Measurements from ENCODE around the gene APOBR.
"Not testable (repeated sequence)": the region's sequence is repeated elsewhere in the genome, so short reads cannot be mapped to it uniquely, and the experiment has no call there.

APOBR gene

DNA sequence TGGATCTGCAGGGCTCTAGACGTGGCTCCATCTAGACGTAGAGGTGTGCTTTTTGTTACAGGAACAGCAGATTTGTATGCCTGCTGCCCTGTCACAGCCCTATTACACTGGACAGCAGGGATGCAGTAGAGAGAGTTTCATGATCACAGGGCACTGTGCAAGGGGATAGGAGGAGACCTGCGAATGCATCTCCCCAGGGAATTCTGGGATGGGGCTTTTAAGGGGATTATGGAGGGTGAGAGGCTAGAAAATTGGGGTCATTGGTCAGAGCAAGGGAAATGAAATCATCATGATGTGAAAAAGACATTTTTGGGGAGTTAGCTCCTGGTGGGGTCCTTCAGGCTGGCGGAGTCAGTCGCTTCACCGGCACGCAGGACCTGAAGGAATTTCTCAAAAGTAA is 48.2 kb downstream of the APOBR start:
- no peaks in the 10 kb centered on the region for H3K4me1 ChIP-seq (ENCODE audit: insufficient read depth, low read length, severe bottlenecking)
- no peak overlapping the region for H3K27ac ChIP-seq (ENCODE audit: low read depth, low read length, poor library complexity, severe bottlenecking)
- TF ChIP-seq CTCF (IDR thresholded peaks at IDR 0.05; ENCODE audit: low read length) (no peak), EZH2 (IDR thresholded peaks at IDR 0.05; ENCODE audit: borderline replicate concordance, low read length) (no peak)
- no peaks in the 10 kb centered on the region for H3F3A ChIP-seq (ENCODE audit: insufficient read depth, low read length)
- no peaks in the 10 kb centered on the region for H3K9me3 ChIP-seq (ENCODE audit: low read length)
- H4K20me1 ChIP-seq (ENCODE audit: insufficient read depth, low read length), result no peaks in the 10 kb centered on the region
- H3K27me3 ChIP-seq (ENCODE audit: insufficient read depth, low read length), result peaks cover 7% of the 10 kb centered on the region; the same call in 1 of the 2 replicates
- H3K36me3 ChIP-seq (ENCODE audit: insufficient read depth, low read length), result no peaks in the 10 kb centered on the region
- H3K79me2 ChIP-seq (ENCODE audit: insufficient read depth, low read length), result no peaks in the 10 kb centered on the region
- H3K9me2 ChIP-seq (ENCODE audit: low read depth, low read length), result no peaks in the 10 kb centered on the region
- no peak overlapping the region for H3K9ac ChIP-seq (ENCODE audit: low read length)
- peak overlapping the region; percentile 20 for H3K4me3 ChIP-seq (ENCODE audit: low read depth, low read length, poor library complexity, severe bottlenecking)
- H2AFZ ChIP-seq (ENCODE audit: low read length), result no peak overlapping the region
- H3K4me2 ChIP-seq (ENCODE audit: low read length), result no peak overlapping the region

DNA sequence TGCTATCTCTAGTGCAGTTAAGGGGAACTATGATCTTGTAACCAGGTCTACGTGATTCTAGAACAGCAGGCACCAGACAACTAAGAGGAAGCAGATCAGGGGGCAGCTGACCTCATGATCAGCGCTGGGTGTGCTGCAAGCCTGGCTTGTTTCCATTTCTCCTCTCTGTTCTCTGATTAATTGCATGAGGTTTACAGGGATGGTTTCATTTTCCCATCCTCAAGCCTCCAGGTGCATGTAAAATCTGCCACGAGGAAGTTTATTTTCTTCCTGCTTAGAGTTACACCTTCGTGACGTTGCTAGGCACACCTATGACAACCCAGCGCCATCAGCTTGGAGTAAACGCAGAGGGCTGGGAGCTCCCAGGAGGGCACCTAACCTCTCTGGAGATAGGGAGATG is 48.6 kb downstream of the APOBR start:
- Histone ChIP-seq H3K27ac (ENCODE audit: low read depth, low read length, poor library complexity, severe bottlenecking) (no peak overlapping the region), H4K20me1 (ENCODE audit: insufficient read depth, low read length) (no peaks in the 10 kb centered on the region), H3K4me3 (ENCODE audit: low read depth, low read length, poor library complexity, severe bottlenecking) (peak overlapping the region; percentile 20), H3K9ac (ENCODE audit: low read length) (no peak overlapping the region), H3K79me2 (ENCODE audit: insufficient read depth, low read length) (no peaks in the 10 kb centered on the region), H3K36me3 (ENCODE audit: insufficient read depth, low read length) (no peaks in the 10 kb centered on the region), H3F3A (ENCODE audit: insufficient read depth, low read length) (no peaks in the 10 kb centered on the region), H3K9me3 (ENCODE audit: low read length) (no peaks in the 10 kb centered on the region), H3K9me2 (ENCODE audit: low read depth, low read length) (no peaks in the 10 kb centered on the region), H3K27me3 (ENCODE audit: insufficient read depth, low read length) (peaks cover 7% of the 10 kb centered on the region; the same call in 1 of the 2 replicates), H2AFZ (ENCODE audit: low read length) (no peak overlapping the region), H3K4me1 (ENCODE audit: insufficient read depth, low read length, severe bottlenecking) (no peaks in the 10 kb centered on the region), H3K4me2 (ENCODE audit: low read length) (peak overlapping the region; percentile 40; the same call in 1 of the 2 replicates)
- TF ChIP-seq CTCF (IDR thresholded peaks at IDR 0.05; ENCODE audit: low read length) (no peak), EZH2 (IDR thresholded peaks at IDR 0.05; ENCODE audit: borderline replicate concordance, low read length) (no peak)

DNA sequence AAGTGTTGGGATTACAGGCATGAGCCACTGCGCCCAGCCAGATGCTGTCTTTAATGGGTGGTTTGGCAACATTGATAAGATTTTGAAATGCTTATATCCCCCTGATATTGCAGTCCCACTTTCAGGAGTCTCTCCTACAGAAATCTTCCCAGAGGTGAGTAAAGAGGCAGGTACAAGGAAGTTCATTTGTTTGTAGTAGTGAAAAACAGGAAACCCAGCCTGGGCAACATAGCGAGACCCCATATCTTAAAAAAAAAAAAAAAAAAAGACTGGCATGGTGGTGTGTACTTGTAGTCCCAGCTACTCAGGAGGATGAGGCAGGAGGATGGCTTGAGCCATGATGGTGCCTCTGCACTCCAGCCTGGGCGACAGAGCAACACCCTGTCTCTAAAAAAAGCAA is 50.6 kb downstream of the APOBR start:
- no peaks in the 10 kb centered on the region for H3K9me2 ChIP-seq (ENCODE audit: low read depth, low read length)
- no peaks in the 10 kb centered on the region for H3K9me3 ChIP-seq (ENCODE audit: low read length)
- H3K27ac ChIP-seq (ENCODE audit: low read depth, low read length, poor library complexity, severe bottlenecking), result no peak overlapping the region
- no peaks in the 10 kb centered on the region for H3K36me3 ChIP-seq (ENCODE audit: insufficient read depth, low read length)
- no peak overlapping the region for H3K4me3 ChIP-seq (ENCODE audit: low read depth, low read length, poor library complexity, severe bottlenecking)
- H3K79me2 ChIP-seq (ENCODE audit: insufficient read depth, low read length), result no peaks in the 10 kb centered on the region
- no peak for TF ChIP-seq CTCF (IDR thresholded peaks at IDR 0.05; ENCODE audit: low read length)
- no peak for TF ChIP-seq EZH2 (IDR thresholded peaks at IDR 0.05; ENCODE audit: borderline replicate concordance, low read length)
- H3F3A ChIP-seq (ENCODE audit: insufficient read depth, low read length), result no peaks in the 10 kb centered on the region
- no peak overlapping the region for H2AFZ ChIP-seq (ENCODE audit: low read length)
- H3K4me1 ChIP-seq (ENCODE audit: insufficient read depth, low read length, severe bottlenecking), result no peaks in the 10 kb centered on the region
- H3K27me3 ChIP-seq (ENCODE audit: insufficient read depth, low read length), result peaks cover 7% of the 10 kb centered on the region; the same call in 1 of the 2 replicates
- H4K20me1 ChIP-seq (ENCODE audit: insufficient read depth, low read length), result no peaks in the 10 kb centered on the region
- H3K9ac ChIP-seq (ENCODE audit: low read length), result no peak overlapping the region
- no peak overlapping the region for H3K4me2 ChIP-seq (ENCODE audit: low read length)

DNA sequence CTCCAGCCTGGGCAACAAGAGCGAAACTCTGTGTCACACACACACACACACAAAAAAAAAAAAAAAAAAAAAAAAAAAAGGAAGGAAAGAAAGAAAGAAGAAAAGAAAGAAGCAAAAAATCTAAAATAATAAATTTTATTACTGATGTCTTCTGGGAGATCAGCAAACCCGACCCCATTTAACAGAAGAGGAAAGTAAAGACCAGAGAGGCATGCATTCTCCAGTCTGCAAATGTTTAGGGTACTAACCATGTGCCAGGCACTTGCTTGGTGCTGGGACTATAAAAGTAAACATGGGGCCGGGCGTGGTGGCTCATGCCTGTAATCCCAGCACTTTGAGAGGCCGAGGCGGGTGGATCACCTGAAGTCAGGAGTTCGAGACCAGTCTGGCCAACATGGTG is 51.5 kb downstream of the APOBR start:
- not testable (repeated sequence) for H3K9me2 ChIP-seq (ENCODE audit: low read depth, low read length); H3K4me1 ChIP-seq (ENCODE audit: insufficient read depth, low read length, severe bottlenecking); H3K27ac ChIP-seq (ENCODE audit: low read depth, low read length, poor library complexity, severe bottlenecking); H3F3A ChIP-seq (ENCODE audit: insufficient read depth, low read length); H3K27me3 ChIP-seq (ENCODE audit: insufficient read depth, low read length); H3K4me3 ChIP-seq (ENCODE audit: low read depth, low read length, poor library complexity, severe bottlenecking); H3K79me2 ChIP-seq (ENCODE audit: insufficient read depth, low read length); H3K9ac ChIP-seq (ENCODE audit: low read length); H2AFZ ChIP-seq (ENCODE audit: low read length); H3K4me2 ChIP-seq (ENCODE audit: low read length); H4K20me1 ChIP-seq (ENCODE audit: insufficient read depth, low read length); H3K36me3 ChIP-seq (ENCODE audit: insufficient read depth, low read length); H3K9me3 ChIP-seq (ENCODE audit: low read length)

Data from OCI-LY1 (cell line).